ENCODE measurements around the gene SRGAP2B.
"Not testable (repeated sequence)": the region's sequence is repeated elsewhere in the genome, so short reads cannot be mapped to it uniquely, and the experiment has no call there.

Gene SRGAP2B

GRCh38 chr1:144987131-144987530 lies 108.0 kb downstream of the SRGAP2B start:
- H3K36me3 ChIP-seq (ENCODE audit: control insufficient read depth in 4 of 4, insufficient read depth in 4 of 4, low read length in 3 of 4); H3K4me3 ChIP-seq (ENCODE audit: control insufficient read depth in 1 of 7, extremely low read depth in 1 of 7, insufficient read depth in 4 of 7, low read depth in 2 of 7, low read length in 6 of 7); H3K27ac ChIP-seq (ENCODE audit: insufficient read depth in 1 of 2, low read depth in 1 of 2, low read length in 2 of 2, poor library complexity in 1 of 2, severe bottlenecking in 2 of 2); DNase-seq; POLR2A ChIA-PET; H3K4me1 ChIP-seq (ENCODE audit: control extremely low read depth in 1 of 4, control insufficient read depth in 4 of 4, insufficient read depth in 4 of 4, low read length in 3 of 4); H3K27me3 ChIP-seq (replicated peaks in 2 of 5; ENCODE audit: control insufficient read depth in 4 of 5, insufficient read depth in 5 of 5, low read length in 4 of 5); H3K9me3 ChIP-seq (ENCODE audit: control extremely low read depth in 1 of 5, control insufficient read depth in 4 of 5, insufficient read depth in 2 of 5, low read depth in 1 of 5, low read length in 4 of 5); CTCF ChIA-PET: not testable (repeated sequence)
- no CpG with 5 or more reads among the region's 2 CpGs for WGBS (ENCODE audit: insufficient coverage)

- CTCF ChIA-PET; H3K27me3 ChIP-seq (replicated peaks in 2 of 5; ENCODE audit: control insufficient read depth in 4 of 5, insufficient read depth in 5 of 5, low read length in 4 of 5); H3K4me1 ChIP-seq (ENCODE audit: control extremely low read depth in 1 of 4, control insufficient read depth in 4 of 4, insufficient read depth in 4 of 4, low read length in 3 of 4); H3K9me3 ChIP-seq (ENCODE audit: control extremely low read depth in 1 of 5, control insufficient read depth in 4 of 5, insufficient read depth in 2 of 5, low read depth in 1 of 5, low read length in 4 of 5); DNase-seq; H3K36me3 ChIP-seq (ENCODE audit: control insufficient read depth in 4 of 4, insufficient read depth in 4 of 4, low read length in 3 of 4); H3K27ac ChIP-seq (ENCODE audit: insufficient read depth in 1 of 2, low read depth in 1 of 2, low read length in 2 of 2, poor library complexity in 1 of 2, severe bottlenecking in 2 of 2); POLR2A ChIA-PET; H3K4me3 ChIP-seq (ENCODE audit: control insufficient read depth in 1 of 7, extremely low read depth in 1 of 7, insufficient read depth in 4 of 7, low read depth in 2 of 7, low read length in 6 of 7): not testable (repeated sequence)
- no CpG with 5 or more reads among the region's 7 CpGs for WGBS (ENCODE audit: insufficient coverage)
These were observed 108.8 kb downstream of the SRGAP2B start for GRCh38 chr1:144986171-144986860.

- WGBS (ENCODE audit: insufficient coverage): no CpG with 5 or more reads among the region's 7 CpGs
- H3K27ac ChIP-seq (ENCODE audit: insufficient read depth in 1 of 2, low read depth in 1 of 2, low read length in 2 of 2, poor library complexity in 1 of 2, severe bottlenecking in 2 of 2); H3K4me1 ChIP-seq (ENCODE audit: control extremely low read depth in 1 of 4, control insufficient read depth in 4 of 4, insufficient read depth in 4 of 4, low read length in 3 of 4); H3K9me3 ChIP-seq (ENCODE audit: control extremely low read depth in 1 of 5, control insufficient read depth in 4 of 5, insufficient read depth in 2 of 5, low read depth in 1 of 5, low read length in 4 of 5); DNase-seq; CTCF ChIA-PET; H3K36me3 ChIP-seq (ENCODE audit: control insufficient read depth in 4 of 4, insufficient read depth in 4 of 4, low read length in 3 of 4); POLR2A ChIA-PET; H3K4me3 ChIP-seq (ENCODE audit: control insufficient read depth in 1 of 7, extremely low read depth in 1 of 7, insufficient read depth in 4 of 7, low read depth in 2 of 7, low read length in 6 of 7); H3K27me3 ChIP-seq (replicated peaks in 2 of 5; ENCODE audit: control insufficient read depth in 4 of 5, insufficient read depth in 5 of 5, low read length in 4 of 5): not testable (repeated sequence)
These were observed 109.5 kb downstream of the SRGAP2B start for GRCh38 chr1:144985550-144986170.

- H3K4me3 ChIP-seq (ENCODE audit: control insufficient read depth in 1 of 7, extremely low read depth in 1 of 7, insufficient read depth in 4 of 7, low read depth in 2 of 7, low read length in 6 of 7); H3K9me3 ChIP-seq (ENCODE audit: control extremely low read depth in 1 of 5, control insufficient read depth in 4 of 5, insufficient read depth in 2 of 5, low read depth in 1 of 5, low read length in 4 of 5); DNase-seq; POLR2A ChIA-PET; H3K27ac ChIP-seq (ENCODE audit: insufficient read depth in 1 of 2, low read depth in 1 of 2, low read length in 2 of 2, poor library complexity in 1 of 2, severe bottlenecking in 2 of 2); H3K4me1 ChIP-seq (ENCODE audit: control extremely low read depth in 1 of 4, control insufficient read depth in 4 of 4, insufficient read depth in 4 of 4, low read length in 3 of 4); H3K27me3 ChIP-seq (replicated peaks in 2 of 5; ENCODE audit: control insufficient read depth in 4 of 5, insufficient read depth in 5 of 5, low read length in 4 of 5); H3K36me3 ChIP-seq (ENCODE audit: control insufficient read depth in 4 of 4, insufficient read depth in 4 of 4, low read length in 3 of 4); CTCF ChIA-PET: not testable (repeated sequence)
- no CpG with 5 or more reads among the region's 6 CpGs for WGBS (ENCODE audit: insufficient coverage)
These were observed 112.2 kb downstream of the SRGAP2B start for GRCh38 chr1:144982802-144983525.

- H3K4me1 ChIP-seq (ENCODE audit: control extremely low read depth in 1 of 4, control insufficient read depth in 4 of 4, insufficient read depth in 4 of 4, low read length in 3 of 4); POLR2A ChIA-PET; DNase-seq; H3K9me3 ChIP-seq (ENCODE audit: control extremely low read depth in 1 of 5, control insufficient read depth in 4 of 5, insufficient read depth in 2 of 5, low read depth in 1 of 5, low read length in 4 of 5); H3K27ac ChIP-seq (ENCODE audit: insufficient read depth in 1 of 2, low read depth in 1 of 2, low read length in 2 of 2, poor library complexity in 1 of 2, severe bottlenecking in 2 of 2); H3K27me3 ChIP-seq (replicated peaks in 2 of 5; ENCODE audit: control insufficient read depth in 4 of 5, insufficient read depth in 5 of 5, low read length in 4 of 5); H3K36me3 ChIP-seq (ENCODE audit: control insufficient read depth in 4 of 4, insufficient read depth in 4 of 4, low read length in 3 of 4); CTCF ChIA-PET; H3K4me3 ChIP-seq (ENCODE audit: control insufficient read depth in 1 of 7, extremely low read depth in 1 of 7, insufficient read depth in 4 of 7, low read depth in 2 of 7, low read length in 6 of 7): not testable (repeated sequence)
- no CpG with 5 or more reads among the region's 4 CpGs for WGBS (ENCODE audit: insufficient coverage)
These were observed 114.0 kb downstream of the SRGAP2B start for GRCh38 chr1:144981157-144981556.

GRCh38 chr1:144979960-144980595 lies 115.0 kb downstream of the SRGAP2B start:
- CTCF ChIA-PET, POLR2A ChIA-PET: not testable (repeated sequence)
- WGBS (ENCODE audit: insufficient coverage): no CpG with 5 or more reads among the region's 5 CpGs

GRCh38 chr1:144977856-144978255 lies 117.3 kb downstream of the SRGAP2B start:
- DNase-seq; H3K4me1 ChIP-seq (ENCODE audit: control extremely low read depth in 1 of 4, control insufficient read depth in 4 of 4, insufficient read depth in 4 of 4, low read length in 3 of 4); H3K4me3 ChIP-seq (ENCODE audit: control insufficient read depth in 1 of 7, extremely low read depth in 1 of 7, insufficient read depth in 4 of 7, low read depth in 2 of 7, low read length in 6 of 7); H3K36me3 ChIP-seq (ENCODE audit: control insufficient read depth in 4 of 4, insufficient read depth in 4 of 4, low read length in 3 of 4); H3K9me3 ChIP-seq (ENCODE audit: control extremely low read depth in 1 of 5, control insufficient read depth in 4 of 5, insufficient read depth in 2 of 5, low read depth in 1 of 5, low read length in 4 of 5); POLR2A ChIA-PET; H3K27ac ChIP-seq (ENCODE audit: insufficient read depth in 1 of 2, low read depth in 1 of 2, low read length in 2 of 2, poor library complexity in 1 of 2, severe bottlenecking in 2 of 2); CTCF ChIA-PET; H3K27me3 ChIP-seq (replicated peaks in 2 of 5; ENCODE audit: control insufficient read depth in 4 of 5, insufficient read depth in 5 of 5, low read length in 4 of 5): not testable (repeated sequence)
- WGBS (ENCODE audit: insufficient coverage): no CpG with 5 or more reads among the region's 2 CpGs

More at GRCh38 chr1:144979960-144980595, 115.0 kb downstream of the SRGAP2B start:
- H3K27ac ChIP-seq (ENCODE audit: insufficient read depth in 1 of 2, low read depth in 1 of 2, low read length in 2 of 2, poor library complexity in 1 of 2, severe bottlenecking in 2 of 2); H3K36me3 ChIP-seq (ENCODE audit: control insufficient read depth in 4 of 4, insufficient read depth in 4 of 4, low read length in 3 of 4); H3K9me3 ChIP-seq (ENCODE audit: control extremely low read depth in 1 of 5, control insufficient read depth in 4 of 5, insufficient read depth in 2 of 5, low read depth in 1 of 5, low read length in 4 of 5); H3K27me3 ChIP-seq (replicated peaks in 2 of 5; ENCODE audit: control insufficient read depth in 4 of 5, insufficient read depth in 5 of 5, low read length in 4 of 5); DNase-seq; H3K4me3 ChIP-seq (ENCODE audit: control insufficient read depth in 1 of 7, extremely low read depth in 1 of 7, insufficient read depth in 4 of 7, low read depth in 2 of 7, low read length in 6 of 7); H3K4me1 ChIP-seq (ENCODE audit: control extremely low read depth in 1 of 4, control insufficient read depth in 4 of 4, insufficient read depth in 4 of 4, low read length in 3 of 4): not testable (repeated sequence)
